ENCODE data around the gene EIF2S1. TPM values are rescaled to one million over a fixed set of nuclear protein-coding genes. Genes with fewer than 3 reads are reported as not detected.
"Not testable (repeated sequence)": the region's sequence is repeated elsewhere in the genome, so short reads cannot be mapped to it uniquely, and the experiment has no call there.

The EIF2S1 gene
- total RNA-seq, 1 donor from 2014 or later: 75.9 TPM

DNA sequence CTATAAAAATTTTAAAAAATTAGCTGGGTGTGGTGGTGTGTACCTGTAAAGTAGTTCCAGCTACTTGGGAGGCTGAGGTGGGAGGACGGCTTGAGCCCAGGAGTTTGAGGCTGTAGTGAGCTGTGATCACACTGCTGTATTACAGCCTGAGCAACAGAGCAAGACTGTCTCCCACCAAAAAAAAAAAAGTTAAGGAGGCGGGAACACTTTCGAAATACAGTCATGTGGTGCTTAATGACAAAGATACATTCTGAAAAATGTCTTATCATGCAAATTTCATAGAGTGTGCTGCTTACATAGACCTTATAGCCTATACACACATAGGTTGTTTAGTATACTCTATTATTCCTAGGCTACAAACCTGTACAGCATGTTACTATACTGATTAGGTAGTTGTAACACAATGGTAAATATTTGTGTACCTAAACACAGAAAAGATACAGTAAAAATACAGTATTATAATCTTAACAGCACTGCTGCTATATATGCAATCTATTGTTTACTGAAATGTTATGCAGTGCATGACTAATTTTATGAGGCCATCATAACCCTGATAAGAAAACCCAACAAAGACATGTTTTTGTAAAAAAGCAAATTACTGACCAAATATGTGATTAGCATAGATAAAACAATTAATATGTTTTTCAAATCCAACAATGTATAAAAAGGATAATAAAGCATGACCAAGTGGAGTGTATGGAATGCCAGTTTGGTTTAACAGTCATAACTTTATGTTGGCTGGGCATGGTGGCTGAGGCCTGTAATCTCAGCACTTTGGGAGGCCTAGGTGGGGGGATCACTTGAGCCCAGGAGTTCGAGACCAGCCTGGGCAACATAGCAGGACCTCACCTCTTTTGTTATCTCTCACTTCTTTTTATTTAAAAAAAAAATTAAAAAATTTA lies 11.4 kb downstream of the EIF2S1 start:
- DNase-seq (ENCODE audit: low spot score): no peak

DNA sequence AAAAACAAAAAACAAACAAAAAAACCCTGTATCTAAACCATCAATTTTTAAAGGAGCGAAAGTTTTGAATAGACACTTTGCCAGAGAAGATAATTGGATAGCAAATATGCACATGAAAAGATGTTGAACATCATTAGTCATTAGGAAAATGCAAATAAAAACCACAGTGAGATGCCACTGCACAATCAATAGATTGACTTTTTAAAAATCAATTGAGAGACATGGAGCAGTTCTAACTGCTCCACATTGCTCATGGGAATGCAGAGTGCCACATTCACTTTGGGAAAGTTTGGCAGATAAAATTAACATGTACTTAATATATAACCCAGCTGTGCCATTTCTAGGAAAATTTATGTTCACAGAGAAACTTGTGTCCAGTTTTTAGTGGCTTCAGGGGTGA lies 12.7 kb downstream of the EIF2S1 start:
- no peak for DNase-seq (ENCODE audit: low spot score)

DNA sequence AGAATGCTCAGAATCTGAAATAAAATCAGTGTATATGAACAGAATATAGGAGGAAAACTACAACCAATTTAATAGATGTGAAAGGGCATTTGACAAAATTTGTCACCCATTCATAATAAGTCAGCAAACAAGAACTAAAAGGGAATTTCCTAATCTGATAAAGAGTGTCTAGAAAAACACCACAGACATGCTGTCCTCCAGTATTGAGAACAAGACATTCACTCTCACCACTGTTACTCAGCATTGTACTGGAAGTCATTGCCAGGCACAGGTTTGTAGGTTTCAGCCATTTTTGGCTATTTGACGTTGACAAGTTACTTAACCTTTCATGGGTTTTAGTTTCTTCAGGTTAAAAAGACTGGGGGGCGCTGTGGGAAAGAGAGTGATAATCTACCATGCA lies 13.2 kb downstream of the EIF2S1 start:
- DNase-seq (ENCODE audit: low spot score): no peak

DNA sequence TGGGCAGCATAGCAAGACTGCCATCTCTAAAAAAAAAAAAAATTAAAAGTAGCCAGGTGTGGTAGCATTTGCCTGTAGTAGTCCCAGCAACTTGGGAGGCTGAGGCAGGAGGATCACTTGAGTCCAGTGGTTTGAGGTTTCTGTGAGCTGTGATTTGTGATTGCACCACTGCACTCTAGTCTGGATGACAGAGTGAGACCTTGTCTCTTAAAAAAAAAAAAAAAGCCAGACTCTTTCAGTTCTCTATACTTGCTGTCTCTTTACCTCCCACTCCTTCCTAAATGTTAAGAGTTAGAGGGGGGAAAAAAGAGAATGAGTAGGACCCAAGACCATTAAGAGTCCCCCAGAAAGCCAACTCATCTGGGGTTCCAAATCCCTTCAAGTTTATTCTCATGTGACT lies 17.8 kb downstream of the EIF2S1 start:
- no peak for DNase-seq (ENCODE audit: low spot score)

DNA sequence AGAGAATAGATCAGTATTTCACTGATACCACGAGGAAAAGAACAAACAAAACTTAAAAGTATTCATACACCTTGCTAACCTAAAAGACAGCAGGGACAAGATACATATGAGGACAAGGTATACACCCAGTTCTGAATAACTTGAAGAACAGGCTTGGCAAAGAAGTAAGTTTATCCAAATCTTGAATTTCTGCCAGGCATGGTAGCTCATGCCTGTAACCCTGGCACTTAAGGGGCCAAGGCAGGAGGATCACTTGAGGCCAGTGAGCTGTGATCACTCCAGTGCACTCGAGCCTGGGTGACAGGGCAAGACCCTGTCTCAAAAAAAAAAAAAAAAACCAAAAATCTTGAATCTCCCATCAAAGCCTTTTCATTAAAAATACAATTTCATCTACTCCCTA lies 25.0 kb downstream of the EIF2S1 start:
- no peak for DNase-seq (ENCODE audit: low spot score)

DNA sequence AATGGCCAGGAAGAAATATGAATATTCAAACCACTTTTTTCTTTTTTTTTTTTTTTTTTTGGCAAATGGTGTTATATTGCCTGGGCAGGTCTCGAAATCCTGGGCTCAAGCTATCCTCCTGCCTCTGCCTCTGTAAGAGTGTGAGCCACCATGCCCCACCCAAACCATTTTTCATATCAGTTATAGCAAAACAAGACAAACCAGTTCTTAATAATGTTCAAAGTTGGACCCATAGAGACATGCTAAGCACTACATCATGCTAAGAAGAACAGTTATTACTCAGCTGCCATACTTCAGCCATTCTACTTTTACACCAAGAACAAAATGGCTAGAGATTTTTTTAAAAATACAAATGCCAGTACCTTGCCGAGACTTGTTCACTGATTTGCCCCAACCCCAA lies 25.5 kb downstream of the EIF2S1 start:
- DNase-seq (ENCODE audit: low spot score): no peak

DNA sequence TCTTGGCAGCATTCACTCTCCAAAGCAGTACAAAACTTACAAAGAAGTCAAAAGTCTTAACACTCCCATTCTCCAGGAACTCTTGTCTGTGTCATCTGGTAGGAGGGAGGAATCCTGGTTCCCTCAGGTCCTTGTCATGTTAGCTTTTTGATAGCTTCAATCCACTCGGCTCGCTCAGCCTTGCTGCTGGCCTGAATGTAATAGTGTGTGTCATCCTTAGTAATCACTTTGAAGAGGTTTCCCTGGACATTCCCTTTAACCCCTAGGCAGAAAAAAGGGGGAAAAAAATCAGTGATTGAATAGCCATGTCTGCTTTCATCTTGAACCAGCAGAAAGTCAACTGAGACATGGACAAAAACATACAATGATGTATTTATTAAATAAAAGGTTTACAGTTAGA lies 27.1 kb downstream of the EIF2S1 start:
- DNase-seq (ENCODE audit: low spot score): no peak

DNA sequence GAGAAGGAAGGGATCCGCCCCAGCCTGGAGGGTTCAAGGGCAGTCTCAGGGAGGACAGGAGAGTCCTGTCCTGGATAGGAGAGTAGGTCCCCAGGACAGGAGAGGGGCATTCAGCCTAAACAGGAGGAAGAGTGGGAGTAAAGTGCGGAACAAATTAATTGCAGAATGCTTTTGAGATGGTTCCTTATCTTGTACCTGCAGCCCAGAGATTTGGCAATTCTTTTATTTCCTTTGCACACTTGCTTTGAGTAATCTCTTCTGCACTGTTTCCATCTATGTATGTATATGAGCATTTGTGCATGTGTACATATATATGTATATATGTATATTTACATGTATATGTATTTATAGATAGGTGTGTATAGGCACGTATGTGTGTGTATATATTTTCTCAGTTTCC lies 29.1 kb downstream of the EIF2S1 start:
- no peak for DNase-seq (ENCODE audit: low spot score)

DNA sequence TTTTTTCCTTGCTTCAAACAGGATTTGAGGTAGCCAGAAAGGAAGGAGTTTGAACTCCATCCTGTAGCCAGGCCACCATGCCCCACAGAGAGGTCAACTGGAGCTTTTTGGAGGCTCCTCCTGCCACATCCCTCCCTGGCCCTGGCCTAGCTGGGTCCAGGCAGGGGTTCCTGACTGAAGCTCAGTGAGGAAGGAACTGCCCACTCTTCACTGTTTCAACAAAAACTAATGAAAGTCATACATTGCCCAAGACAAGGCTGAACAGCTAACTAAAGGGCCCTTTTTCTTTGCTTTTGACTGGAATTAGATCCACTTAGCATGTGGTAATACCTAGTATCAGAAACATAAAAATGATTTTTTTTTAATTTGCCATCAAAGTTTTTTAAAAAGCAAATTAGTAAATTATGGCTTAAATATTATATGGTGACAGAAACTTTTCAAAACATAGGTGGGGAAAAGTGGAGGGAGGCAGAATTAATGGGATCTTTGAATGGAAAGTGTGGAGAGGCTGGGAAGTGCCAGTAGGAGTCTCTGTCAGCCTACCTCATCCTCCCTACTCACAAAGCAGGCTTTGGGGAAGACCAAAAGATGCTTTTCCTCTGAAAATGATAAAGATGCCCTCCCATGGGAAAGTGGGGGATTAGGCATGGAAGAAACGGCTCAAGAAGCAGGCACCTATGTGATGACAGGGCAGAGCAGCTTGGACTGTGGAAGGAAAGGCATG lies 29.8 kb downstream of the EIF2S1 start:
- no peak for DNase-seq (ENCODE audit: low spot score)

DNA sequence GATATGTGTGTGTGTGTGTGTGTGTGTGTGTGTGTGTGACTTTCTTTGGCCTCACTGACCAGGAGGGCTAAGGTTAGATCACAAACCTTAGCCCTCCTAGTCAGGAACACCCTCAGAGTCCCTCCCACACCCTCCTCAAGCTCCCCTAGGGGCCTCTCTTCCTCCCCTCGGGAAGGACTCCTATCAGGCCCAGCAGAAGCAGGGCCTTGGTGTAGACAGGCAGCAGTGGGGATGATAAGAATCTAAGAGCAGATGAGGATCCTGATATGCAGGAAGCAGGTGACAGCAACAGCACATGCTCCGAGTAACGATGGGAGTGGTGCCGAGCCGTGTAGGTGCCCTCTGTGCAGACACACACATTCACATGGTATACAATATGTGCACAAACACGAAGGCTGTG lies 31.1 kb downstream of the EIF2S1 start:
- DNase-seq (ENCODE audit: low spot score): no peak

DNA sequence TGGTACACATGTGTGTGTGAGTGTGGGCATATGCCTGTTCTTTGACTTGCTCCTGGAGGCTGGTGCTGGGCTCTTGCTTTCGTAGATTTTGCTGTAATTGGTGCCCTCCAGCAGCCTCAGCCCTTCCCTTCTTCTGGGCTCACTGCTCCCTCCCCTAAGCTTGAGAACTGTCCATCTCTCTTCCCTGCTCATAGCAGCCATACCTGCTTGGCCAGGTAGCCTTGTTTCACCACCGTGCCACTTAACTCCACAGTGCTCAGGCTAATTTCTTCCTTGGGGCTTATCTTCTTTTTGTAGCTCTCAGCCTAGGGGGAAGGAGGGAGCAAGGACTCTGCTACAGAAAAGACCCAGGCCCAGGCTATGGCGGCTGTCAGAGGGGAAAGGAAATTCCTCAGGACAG lies 32.0 kb downstream of the EIF2S1 start:
- DNase-seq (ENCODE audit: low spot score): no peak

DNA sequence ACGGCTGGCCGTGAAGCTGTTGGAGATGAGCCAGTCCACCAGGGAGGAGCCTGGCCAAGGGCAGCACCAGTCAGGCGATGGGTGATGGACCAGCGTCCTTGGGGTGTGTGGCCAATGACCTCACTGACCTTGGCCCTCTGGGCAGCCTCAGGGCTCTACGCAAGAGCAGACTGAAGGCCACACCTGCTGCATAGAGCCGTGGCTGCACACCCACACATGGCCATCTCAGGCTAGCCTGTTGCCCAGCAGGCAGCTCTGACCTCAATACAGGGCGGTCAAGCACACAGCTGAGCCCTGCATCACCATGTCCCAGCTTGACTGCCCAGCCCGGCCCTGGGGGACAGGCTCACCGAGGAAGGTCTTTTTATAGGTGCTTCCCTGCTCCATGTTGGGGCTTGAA lies 32.7 kb downstream of the EIF2S1 start:
- DNase-seq (ENCODE audit: low spot score): no peak

DNA sequence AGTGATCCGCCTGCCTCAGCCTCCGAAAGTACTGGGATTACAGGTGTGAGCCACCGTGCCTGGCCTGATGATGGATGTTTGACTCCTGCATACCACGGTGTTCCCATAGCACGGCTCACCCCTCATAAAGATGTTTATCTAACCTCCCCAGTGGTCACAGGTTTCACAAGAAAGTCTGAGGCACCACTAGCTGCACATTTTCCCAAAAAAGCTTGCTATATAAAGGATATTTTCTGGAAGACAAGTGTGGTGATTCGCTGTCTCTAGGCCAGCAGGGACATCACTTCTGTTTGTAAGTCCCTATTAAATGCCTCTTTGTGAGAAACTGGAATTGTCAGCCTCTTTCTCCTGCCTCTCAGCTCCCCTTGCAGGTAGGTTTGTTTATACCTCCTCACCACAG lies 33.6 kb downstream of the EIF2S1 start:
- DNase-seq (ENCODE audit: low spot score): no peak

DNA sequence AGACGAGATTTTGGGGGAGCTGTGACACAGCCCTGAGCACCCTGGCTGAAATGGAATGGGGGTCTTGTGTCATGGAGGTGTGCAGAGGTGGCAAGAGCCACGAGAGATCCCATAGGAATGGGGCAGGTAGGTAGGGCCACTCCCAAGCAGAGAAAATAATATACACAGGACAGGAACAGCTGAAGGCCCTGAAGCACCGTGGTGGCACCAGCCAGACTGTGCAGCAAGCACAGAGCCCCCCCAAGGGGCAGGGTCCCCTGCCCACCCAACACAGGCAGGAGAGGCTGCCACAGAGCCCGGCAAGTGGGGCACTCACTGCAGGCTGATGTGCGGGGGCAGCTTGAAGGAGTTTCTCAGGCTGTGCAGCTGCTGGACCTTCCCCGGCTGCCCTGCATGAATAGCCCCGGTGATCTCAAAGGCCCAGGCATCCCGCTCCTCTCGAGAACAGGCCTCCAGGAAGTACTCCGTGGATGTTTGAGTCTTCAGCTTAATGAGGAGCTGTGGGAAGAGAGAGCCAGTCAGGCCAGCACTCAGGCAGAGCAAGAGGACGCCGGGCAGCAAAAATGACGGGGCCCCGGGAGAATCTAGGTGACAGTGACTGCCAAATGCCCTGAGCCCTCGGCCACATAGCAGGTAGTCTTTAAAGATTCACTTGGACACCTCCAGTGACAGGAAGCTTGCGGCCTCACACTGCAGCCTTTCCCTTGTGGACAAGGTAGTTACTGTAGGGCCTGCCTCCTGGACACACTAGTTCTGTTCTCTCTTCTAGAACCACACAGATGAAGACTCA lies 35.2 kb downstream of the EIF2S1 start:
- no peak for DNase-seq (ENCODE audit: low spot score)

DNA sequence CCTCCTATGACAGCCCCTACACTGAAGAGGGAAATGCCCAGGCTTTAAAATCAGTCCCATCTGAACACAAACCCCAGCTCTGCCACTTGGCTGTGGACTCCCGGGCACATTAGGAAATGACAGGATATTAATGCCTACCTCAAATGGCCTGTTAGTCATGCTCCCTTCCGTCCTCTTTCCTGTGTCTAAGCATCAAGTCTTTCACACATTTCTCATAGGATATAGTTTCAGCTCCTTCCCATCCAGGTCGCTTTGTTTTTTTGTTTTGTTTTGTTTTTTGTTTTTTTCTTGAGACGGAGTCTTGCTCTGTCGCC lies 35.7 kb downstream of the EIF2S1 start:
- DNase-seq (ENCODE audit: low spot score): no peak

DNA sequence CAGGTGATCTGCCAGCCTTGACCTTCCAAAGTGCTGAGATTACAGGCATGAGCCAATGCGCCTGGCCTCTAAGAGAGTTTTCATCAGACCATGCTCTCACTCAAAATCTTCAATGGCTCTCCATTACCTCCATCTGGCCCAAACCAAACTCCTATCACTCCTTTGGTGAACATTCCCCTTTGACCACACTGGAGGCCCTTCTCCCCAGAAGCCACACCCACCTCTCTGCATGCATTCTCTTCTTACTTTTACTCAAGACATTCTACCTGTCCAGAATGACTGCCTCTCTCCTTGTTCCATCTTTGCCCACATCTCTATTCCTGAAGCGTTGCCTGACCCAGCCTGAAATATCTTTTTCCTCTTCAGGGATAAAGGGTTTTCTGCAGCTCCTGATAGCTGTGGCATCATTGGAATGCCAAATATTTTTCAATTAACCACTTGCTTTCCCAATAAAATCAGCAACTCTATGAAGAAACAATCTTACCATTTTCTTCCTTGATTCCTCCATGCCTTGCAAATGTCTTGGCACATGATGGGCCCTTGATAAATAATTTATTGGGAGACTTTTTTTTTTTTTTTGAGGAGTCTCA lies 36.3 kb downstream of the EIF2S1 start:
- no peak for DNase-seq (ENCODE audit: low spot score)

DNA sequence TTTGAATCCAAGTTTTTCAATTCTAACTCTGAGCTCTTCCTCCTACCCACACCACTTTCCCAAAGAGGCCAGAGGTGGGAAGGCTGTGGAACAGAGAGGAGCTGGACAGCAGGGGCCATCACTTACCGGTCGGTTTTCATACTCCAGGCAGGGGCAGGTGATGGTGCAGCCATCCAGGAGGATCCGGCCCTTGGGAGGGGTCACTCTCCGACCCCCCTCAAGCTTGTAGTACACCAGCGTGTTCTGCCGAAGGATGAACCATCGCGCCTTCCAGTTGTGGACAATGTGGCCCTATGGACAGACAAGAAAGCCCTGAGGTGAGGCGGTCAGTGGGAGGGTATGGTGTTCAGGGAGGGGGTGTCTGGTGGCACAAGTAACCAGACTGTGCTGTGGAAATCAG lies 37.4 kb downstream of the EIF2S1 start:
- no peak for DNase-seq (ENCODE audit: low spot score)

DNA sequence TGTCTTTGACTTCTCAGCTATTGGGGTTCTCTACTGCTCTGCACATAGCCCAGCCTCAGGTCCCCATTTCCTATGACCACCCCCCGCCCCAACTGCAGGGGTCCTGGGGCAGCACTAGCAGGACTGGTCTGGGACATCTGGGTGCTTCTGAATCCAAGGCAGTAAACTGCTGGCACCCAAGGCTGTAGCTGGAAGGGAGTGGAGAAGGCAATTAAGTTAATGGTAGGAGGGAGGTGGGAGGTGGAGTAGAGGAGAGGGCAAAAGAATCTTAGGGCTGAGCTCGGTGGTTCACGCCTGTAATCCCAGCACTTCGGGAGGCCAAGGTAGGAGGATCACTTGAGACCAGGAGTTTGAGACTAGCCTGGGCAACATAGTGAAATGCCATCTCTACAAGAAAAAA lies 40.3 kb downstream of the EIF2S1 start:
- no peak for DNase-seq (ENCODE audit: low spot score)

DNA sequence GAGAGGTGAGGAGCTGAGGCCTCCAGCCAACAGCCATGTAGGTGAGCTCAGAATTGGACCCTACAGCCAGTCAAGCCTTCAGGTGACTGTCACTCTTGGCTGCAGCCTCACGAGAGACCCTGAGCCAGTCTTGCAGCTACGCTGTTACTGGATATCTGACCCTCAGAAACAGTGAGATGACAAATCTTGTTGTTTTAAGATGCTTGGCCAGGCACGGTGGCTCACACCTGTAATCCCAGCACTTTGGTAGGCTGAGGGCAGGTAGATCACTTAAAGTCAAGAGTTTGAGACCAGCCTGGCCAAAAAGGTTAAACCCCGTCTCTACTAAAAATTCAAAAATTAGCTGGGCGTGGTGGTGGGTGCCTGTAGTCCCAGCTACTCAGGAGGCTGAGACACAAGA lies 45.6 kb downstream of the EIF2S1 start:
- no peak for DNase-seq (ENCODE audit: low spot score)

DNA sequence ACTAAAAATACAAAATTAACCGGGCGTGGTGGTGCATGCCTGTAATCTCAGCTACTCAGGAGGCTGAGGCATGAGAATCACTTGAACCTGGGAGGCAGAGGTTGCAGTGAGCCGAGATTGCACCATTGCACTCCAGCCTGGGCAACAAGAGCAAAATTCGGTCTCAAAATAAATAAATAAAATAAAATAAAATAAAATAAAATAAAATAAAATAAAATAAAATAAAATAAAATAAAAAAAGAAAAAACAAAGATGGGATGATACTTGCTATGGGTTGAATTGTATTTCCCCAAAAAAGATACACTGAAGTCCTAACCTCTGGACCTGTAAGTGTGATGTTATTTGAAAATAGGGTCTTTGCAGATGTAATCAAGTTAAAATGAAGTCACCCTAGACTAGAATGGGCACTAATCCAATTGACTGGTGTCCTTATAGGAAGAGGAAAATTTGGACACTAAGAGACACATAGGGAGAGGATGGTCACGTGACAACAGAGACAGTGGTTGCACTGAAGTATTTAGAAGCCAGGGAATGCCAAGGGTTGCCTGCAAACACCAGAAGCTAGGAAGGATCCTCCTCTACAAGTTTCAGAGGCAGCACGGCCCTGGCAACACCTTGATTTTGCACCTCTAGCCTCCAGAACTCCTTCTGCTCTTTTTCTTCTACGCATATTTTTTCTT lies 48.1 kb downstream of the EIF2S1 start:
- not testable (repeated sequence) for DNase-seq (ENCODE audit: low spot score)

DNA sequence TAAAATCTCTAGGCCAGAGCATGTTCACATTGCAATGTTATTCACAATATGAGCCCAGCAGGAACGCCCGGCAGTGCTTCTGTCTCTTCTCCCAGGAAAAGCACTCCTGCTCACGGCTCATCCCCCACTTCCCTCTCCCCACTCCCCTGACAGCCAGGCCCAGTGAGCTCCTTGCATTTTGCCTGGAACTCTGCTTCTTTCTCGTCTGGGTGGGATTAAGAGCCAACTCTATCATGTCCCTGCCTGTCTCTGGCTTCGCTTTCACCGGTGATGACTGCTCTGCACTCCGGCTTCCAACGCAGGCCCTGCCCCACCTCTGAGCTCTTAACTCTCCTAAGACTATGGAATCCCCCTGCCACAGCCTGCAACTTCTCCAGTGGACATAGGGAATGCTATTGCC lies 49.3 kb downstream of the EIF2S1 start:
- no peak for DNase-seq (ENCODE audit: low spot score)

DNA sequence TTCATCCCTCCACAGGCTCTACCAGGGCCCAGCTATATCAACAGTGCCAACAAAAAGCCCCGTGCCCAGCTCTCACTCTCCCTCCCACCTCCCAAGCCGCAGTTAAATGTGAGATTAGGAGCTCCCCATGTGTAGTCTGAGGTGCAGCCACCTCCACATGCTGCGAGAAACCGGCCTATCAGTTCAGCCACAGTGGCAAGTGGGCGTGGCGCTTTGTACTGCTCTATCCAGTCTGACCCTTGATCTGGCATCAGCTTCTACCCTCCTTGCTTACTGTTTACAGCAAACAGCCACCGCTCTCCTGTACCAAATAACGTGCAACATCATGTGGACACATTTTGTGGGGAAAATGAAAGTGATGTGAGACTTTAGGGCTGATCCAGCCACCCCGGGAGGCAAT lies 50.2 kb downstream of the EIF2S1 start:
- no peak for DNase-seq (ENCODE audit: low spot score)
